Mucosa of stomach (tissue), 1 donor: Measurements from ENCODE around the gene KRTAP4-1.
"Not testable (repeated sequence)": the region's sequence is repeated elsewhere in the genome, so short reads cannot be mapped to it uniquely, and the experiment has no call there.

ENCODE experiments used
- H3K27me3 ChIP-seq: one replicate; pipeline ENCODE4 v1.7.0; 2013; ENCODE audit warnings: mild to moderate bottlenecking, low read length; ENCODE audit not compliant: control insufficient read depth, insufficient read depth
- H3K36me3 ChIP-seq: one replicate; pipeline ENCODE4 v1.7.0; 2013; ENCODE audit warnings: low read length; ENCODE audit not compliant: control insufficient read depth, insufficient read depth
- H3K4me1 ChIP-seq: one replicate; pipeline ENCODE4 v1.7.0; 2013; ENCODE audit warnings: mild to moderate bottlenecking, low read length; ENCODE audit not compliant: control insufficient read depth, insufficient read depth
- H3K4me3 ChIP-seq: one replicate; pipeline ENCODE4 v1.7.0; 2013; ENCODE audit warnings: low read length
- H3K9ac ChIP-seq: one replicate; pipeline ENCODE4 v1.7.0; 2013; ENCODE audit warnings: mild to moderate bottlenecking, low read length, moderate library complexity
- H3K9me3 ChIP-seq: one replicate; pipeline ENCODE4 v1.7.0; 2013; ENCODE audit warnings: mild to moderate bottlenecking, low read length, moderate library complexity; ENCODE audit not compliant: control insufficient read depth
- donor health status: Pancreatic carcinoma.

The KRTAP4-1 gene

GRCh38 chr17:41196068-41196467 is 11.4 kb upstream of the KRTAP4-1 start:
- Histone ChIP-seq H3K27me3 (no peaks in the 10 kb centered on the region), H3K9me3 (no peaks in the 10 kb centered on the region), H3K4me1 (no peaks in the 10 kb centered on the region), H3K9ac (no peak overlapping the region), H3K36me3 (no peaks in the 10 kb centered on the region), H3K4me3 (no peak overlapping the region)

GRCh38 chr17:41190328-41190727 is 5.6 kb upstream of the KRTAP4-1 start:
- no peaks in the 10 kb centered on the region for H3K4me1 ChIP-seq
- no peaks in the 10 kb centered on the region for H3K9me3 ChIP-seq
- H3K36me3 ChIP-seq: no peaks in the 10 kb centered on the region
- no peak overlapping the region for H3K9ac ChIP-seq
- H3K27me3 ChIP-seq: peaks cover 4% of the 10 kb centered on the region
- H3K4me3 ChIP-seq: no peak overlapping the region

GRCh38 chr17:41189837-41190318 is 5.2 kb upstream of the KRTAP4-1 start, which contains the start of gene KRTAP9-1:
KRTAP9-1 (plus strand) TSS chr17:41189887; CDS start chr17:41189887, 0 bp downstream.
- not testable (repeated sequence) for H3K9ac ChIP-seq, H3K9me3 ChIP-seq, H3K27me3 ChIP-seq, H3K4me1 ChIP-seq, H3K4me3 ChIP-seq, H3K36me3 ChIP-seq

GRCh38 chr17:41186872-41187271 is 2.2 kb upstream of the KRTAP4-1 start:
- Histone ChIP-seq H3K9me3 (no peaks in the 10 kb centered on the region), H3K4me1 (no peaks in the 10 kb centered on the region), H3K36me3 (no peaks in the 10 kb centered on the region), H3K4me3 (no peak overlapping the region), H3K27me3 (peaks cover 4% of the 10 kb centered on the region), H3K9ac (no peak overlapping the region)

GRCh38 chr17:41185001-41185400 is 290 bp upstream of the KRTAP4-1 start:
- no peaks in the 10 kb centered on the region for H3K36me3 ChIP-seq
- H3K27me3 ChIP-seq: peaks cover under 1% of the 10 kb centered on the region
- no peak overlapping the region for H3K4me3 ChIP-seq
- H3K9me3 ChIP-seq: no peaks in the 10 kb centered on the region
- H3K4me1 ChIP-seq: no peaks in the 10 kb centered on the region
- H3K9ac ChIP-seq: no peak overlapping the region

GRCh38 chr17:41178843-41179616 is 5.7 kb downstream of the KRTAP4-1 start:
- H3K9me3 ChIP-seq: no peaks in the 10 kb centered on the region
- H3K36me3 ChIP-seq: no peaks in the 10 kb centered on the region
- H3K27me3 ChIP-seq: peaks cover 4% of the 10 kb centered on the region
- H3K4me3 ChIP-seq: no peak overlapping the region
- no peak overlapping the region for H3K9ac ChIP-seq
- no peaks in the 10 kb centered on the region for H3K4me1 ChIP-seq

- H3K4me1 ChIP-seq: no peaks in the 10 kb centered on the region
- H3K9me3 ChIP-seq: no peaks in the 10 kb centered on the region
- H3K9ac ChIP-seq: no peak overlapping the region
- H3K27me3 ChIP-seq: peaks cover 4% of the 10 kb centered on the region
- H3K36me3 ChIP-seq: no peaks in the 10 kb centered on the region
- H3K4me3 ChIP-seq: no peak overlapping the region
Observed at GRCh38 chr17:41178341-41178740, 6.4 kb downstream of the KRTAP4-1 start.

- Histone ChIP-seq H3K9me3 (no peaks in the 10 kb centered on the region), H3K27me3 (peaks cover 4% of the 10 kb centered on the region), H3K4me1 (no peaks in the 10 kb centered on the region), H3K9ac (no peak within 1 kb of the TSS), H3K36me3 (no peaks in the 10 kb centered on the region), H3K4me3 (no peak within 1 kb of the TSS)
Observed at GRCh38 chr17:41177727-41178271, 6.9 kb downstream of the KRTAP4-1 start, which contains the start of gene KRTAP4-2. KRTAP4-2 (minus strand) TSS chr17:41178221; CDS start chr17:41178164, 57 bp downstream.

- H3K27me3 ChIP-seq: peaks cover 4% of the 10 kb centered on the region
- H3K9ac ChIP-seq: no peak overlapping the region
- no peaks in the 10 kb centered on the region for H3K36me3 ChIP-seq
- no peaks in the 10 kb centered on the region for H3K4me1 ChIP-seq
- no peak overlapping the region for H3K4me3 ChIP-seq
- no peaks in the 10 kb centered on the region for H3K9me3 ChIP-seq
Observed at GRCh38 chr17:41176744-41177387, 7.8 kb downstream of the KRTAP4-1 start.

- H3K9ac ChIP-seq: no peak overlapping the region
- no peaks in the 10 kb centered on the region for H3K36me3 ChIP-seq
- no peaks in the 10 kb centered on the region for H3K4me1 ChIP-seq
- no peak overlapping the region for H3K4me3 ChIP-seq
- no peaks in the 10 kb centered on the region for H3K9me3 ChIP-seq
- H3K27me3 ChIP-seq: no peaks in the 10 kb centered on the region
Observed at GRCh38 chr17:41171886-41172285, 12.8 kb downstream of the KRTAP4-1 start.

GRCh38 chr17:41168121-41168520 is 16.6 kb downstream of the KRTAP4-1 start, which contains the start of gene KRTAP4-3:
KRTAP4-3 (minus strand) TSS chr17:41168221; CDS start chr17:41168172, 49 bp downstream.
- H3K4me1 ChIP-seq: no peaks in the 10 kb centered on the region
- H3K9me3 ChIP-seq: no peaks in the 10 kb centered on the region
- H3K9ac ChIP-seq: no peak within 1 kb of the TSS
- no peaks in the 10 kb centered on the region for H3K36me3 ChIP-seq
- H3K4me3 ChIP-seq: no peak within 1 kb of the TSS
- no peaks in the 10 kb centered on the region for H3K27me3 ChIP-seq

- Histone ChIP-seq H3K27me3 (no peaks in the 10 kb centered on the region), H3K4me3 (no peak overlapping the region), H3K9ac (no peak overlapping the region), H3K4me1 (no peaks in the 10 kb centered on the region), H3K9me3 (no peaks in the 10 kb centered on the region), H3K36me3 (no peaks in the 10 kb centered on the region)
Observed at GRCh38 chr17:41167561-41167960, 17.1 kb downstream of the KRTAP4-1 start.
